ENCODE results near the gene TULP4.
A peak's percentile ranks its signal among the peaks of the same experiment; 100 is the strongest.

The TULP4 gene

GRCh38 chr6:158314737-158315136 lies 2.5 kb downstream of the TULP4 start:
- TF ChIP-seq, protein P1, sequence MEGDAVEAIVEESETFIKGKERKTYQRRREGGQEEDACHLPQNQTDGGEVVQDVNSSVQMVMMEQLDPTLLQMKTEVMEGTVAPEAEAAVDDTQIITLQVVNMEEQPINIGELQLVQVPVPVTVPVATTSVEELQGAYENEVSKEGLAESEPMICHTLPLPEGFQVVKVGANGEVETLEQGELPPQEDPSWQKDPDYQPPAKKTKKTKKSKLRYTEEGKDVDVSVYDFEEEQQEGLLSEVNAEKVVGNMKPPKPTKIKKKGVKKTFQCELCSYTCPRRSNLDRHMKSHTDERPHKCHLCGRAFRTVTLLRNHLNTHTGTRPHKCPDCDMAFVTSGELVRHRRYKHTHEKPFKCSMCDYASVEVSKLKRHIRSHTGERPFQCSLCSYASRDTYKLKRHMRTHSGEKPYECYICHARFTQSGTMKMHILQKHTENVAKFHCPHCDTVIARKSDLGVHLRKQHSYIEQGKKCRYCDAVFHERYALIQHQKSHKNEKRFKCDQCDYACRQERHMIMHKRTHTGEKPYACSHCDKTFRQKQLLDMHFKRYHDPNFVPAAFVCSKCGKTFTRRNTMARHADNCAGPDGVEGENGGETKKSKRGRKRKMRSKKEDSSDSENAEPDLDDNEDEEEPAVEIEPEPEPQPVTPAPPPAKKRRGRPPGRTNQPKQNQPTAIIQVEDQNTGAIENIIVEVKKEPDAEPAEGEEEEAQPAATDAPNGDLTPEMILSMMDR (IDR thresholded peaks at IDR 0.05; ENCODE audit: borderline replicate concordance, control extremely low read depth, extremely low read depth, insufficient read depth, missing control alignments), result no peak
- no peak for DNase-seq (ENCODE audit: low spot score)
- in situ Hi-C loops (cut with MboI; ENCODE audit: low sequenced_read_pairs, unreplicated experiment), result no loop called here

DNA sequence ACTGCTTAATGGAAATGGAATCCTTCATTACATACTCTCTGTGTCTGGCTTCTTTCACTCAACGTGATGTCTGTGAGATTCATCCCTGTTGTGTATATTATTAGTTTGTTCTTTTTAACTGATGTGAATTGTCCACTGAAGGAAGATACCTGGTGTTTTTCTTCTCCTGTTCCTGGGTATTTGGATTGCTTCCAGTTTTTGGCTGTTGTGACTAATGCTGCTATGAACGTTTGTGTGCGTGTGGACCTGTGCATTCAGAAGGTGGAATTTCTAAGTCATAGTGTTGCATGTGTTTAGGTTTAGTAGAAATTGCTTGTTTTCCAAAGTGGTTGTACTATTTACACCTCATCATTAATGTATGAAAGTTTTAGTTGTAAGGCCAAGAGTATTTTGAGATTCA lies 3.8 kb downstream of the TULP4 start:
- in situ Hi-C loops (cut with MboI; ENCODE audit: low sequenced_read_pairs, unreplicated experiment), result no loop called here
- DNase-seq (ENCODE audit: low spot score), result no peak
- TF ChIP-seq, protein P1 (IDR thresholded peaks at IDR 0.05; ENCODE audit: borderline replicate concordance, control extremely low read depth, extremely low read depth, insufficient read depth, missing control alignments), result no peak

GRCh38 chr6:158321960-158322359 lies 9.7 kb downstream of the TULP4 start:
- DNase-seq (ENCODE audit: low spot score), result no peak
- TF ChIP-seq, protein P1 (IDR thresholded peaks at IDR 0.05; ENCODE audit: borderline replicate concordance, control extremely low read depth, extremely low read depth, insufficient read depth, missing control alignments), result no peak
- in situ Hi-C loops (cut with MboI; ENCODE audit: low sequenced_read_pairs, unreplicated experiment), result no loop called here

DNA sequence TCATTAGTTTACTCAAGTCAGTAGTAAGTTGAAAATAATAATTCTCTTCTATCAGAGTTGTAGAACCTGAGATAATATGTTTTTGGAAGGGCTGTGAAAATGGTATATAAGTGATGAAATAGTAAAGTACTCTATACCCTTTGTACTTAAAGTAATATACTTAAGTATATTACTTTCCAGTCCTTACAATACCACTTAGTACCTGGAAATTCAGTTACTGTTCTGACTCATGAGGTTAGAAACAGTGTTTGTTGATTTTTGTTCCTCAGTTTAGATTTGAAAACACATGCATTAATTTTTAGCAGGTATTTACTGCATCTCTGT lies 10.1 kb downstream of the TULP4 start:
- in situ Hi-C loops (cut with MboI; ENCODE audit: low sequenced_read_pairs, unreplicated experiment), result no loop called here
- TF ChIP-seq, protein P1 (IDR thresholded peaks at IDR 0.05; ENCODE audit: borderline replicate concordance, control extremely low read depth, extremely low read depth, insufficient read depth, missing control alignments), result no peak
- no peak for DNase-seq (ENCODE audit: low spot score)

DNA sequence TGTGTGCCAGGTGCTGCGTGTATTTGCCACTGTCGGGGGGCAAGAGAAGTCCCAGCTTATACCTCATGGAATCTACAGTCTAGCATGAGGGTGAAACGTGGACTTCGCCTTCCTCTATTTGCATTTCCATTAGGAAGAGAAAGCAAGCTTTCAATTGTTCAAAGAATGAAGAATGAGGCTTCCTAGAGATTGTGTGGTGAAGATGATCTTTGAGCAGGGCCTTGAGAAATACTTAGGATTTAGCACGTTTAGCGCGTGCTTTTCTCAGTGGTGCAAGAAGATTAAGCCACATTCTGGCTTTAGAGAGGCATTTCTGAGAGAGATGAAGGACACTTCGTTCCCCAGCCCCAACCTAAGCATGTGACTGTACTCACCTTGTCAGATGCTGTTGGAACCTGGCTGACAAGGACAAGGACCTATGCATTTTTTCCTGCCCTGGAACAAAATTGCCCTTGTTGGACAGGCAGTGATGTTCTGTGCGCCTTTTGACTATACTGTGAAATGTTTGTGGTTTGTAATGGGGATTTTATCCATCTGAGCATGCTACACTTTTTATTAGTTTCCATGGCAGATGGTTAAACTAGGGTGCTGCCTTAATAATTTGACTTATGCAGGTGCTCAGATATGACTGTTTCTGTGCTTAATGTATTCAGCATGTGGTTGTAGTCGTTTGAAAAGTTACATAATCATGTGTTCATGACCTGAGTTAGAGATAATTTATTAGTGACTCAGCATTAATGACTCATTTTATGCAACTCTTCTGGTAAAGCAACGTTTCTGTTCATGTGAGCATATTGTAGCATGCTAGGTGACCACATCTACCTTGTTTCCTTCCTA lies 10.7 kb downstream of the TULP4 start:
- in situ Hi-C loops (cut with MboI; ENCODE audit: low sequenced_read_pairs, unreplicated experiment), result no loop called here
- DNase-seq (ENCODE audit: low spot score), result peak; percentile 41
- TF ChIP-seq, protein P1 (IDR thresholded peaks at IDR 0.05; ENCODE audit: borderline replicate concordance, control extremely low read depth, extremely low read depth, insufficient read depth, missing control alignments), result no peak

DNA sequence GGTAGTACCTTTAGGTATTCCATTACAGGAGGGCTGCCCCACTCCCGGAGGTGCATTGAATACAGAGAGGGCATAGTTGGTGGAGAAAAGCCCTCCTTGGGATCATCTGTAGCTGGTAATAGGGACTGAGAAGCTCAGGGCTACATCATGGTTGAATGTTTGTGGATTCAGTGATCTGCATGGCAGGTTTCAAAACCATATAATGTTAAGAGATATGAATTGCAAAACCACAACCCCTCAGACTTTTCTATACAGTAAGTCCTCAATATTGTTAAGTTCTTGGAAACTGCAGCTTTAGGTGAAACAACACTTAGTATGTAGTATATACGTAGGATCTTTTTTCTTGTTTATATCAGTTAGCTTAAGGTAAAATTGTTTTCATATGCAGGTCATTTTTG lies 11.3 kb downstream of the TULP4 start:
- in situ Hi-C loops (cut with MboI; ENCODE audit: low sequenced_read_pairs, unreplicated experiment), result no loop called here
- DNase-seq (ENCODE audit: low spot score), result no peak
- TF ChIP-seq, protein P1 (IDR thresholded peaks at IDR 0.05; ENCODE audit: borderline replicate concordance, control extremely low read depth, extremely low read depth, insufficient read depth, missing control alignments), result no peak

Data from GM13976 (cell line).